Retinal pigment epithelial cell (primary cell): ENCODE measurements around the gene MKNK2.

ENCODE experiments used
- DNase-seq: peaks from one replicate; pipeline ENCODE4 v3.0.0-alpha.2; 2010; ENCODE audit warnings: low read depth
- H3K4me3 ChIP-seq: 2 replicates; pipeline ENCODE4 v1.5.1; 2011; ENCODE audit warnings: mild to moderate bottlenecking, low read length, control low read depth, moderate library complexity
- TF ChIP-seq, protein P1 (sequence below): conservative IDR thresholded peaks from 2 replicates; pipeline ENCODE4 v1.5.1; 2011; ENCODE audit warnings: low read depth, low read length, control low read depth, inconsistent platforms

Gene MKNK2

DNA sequence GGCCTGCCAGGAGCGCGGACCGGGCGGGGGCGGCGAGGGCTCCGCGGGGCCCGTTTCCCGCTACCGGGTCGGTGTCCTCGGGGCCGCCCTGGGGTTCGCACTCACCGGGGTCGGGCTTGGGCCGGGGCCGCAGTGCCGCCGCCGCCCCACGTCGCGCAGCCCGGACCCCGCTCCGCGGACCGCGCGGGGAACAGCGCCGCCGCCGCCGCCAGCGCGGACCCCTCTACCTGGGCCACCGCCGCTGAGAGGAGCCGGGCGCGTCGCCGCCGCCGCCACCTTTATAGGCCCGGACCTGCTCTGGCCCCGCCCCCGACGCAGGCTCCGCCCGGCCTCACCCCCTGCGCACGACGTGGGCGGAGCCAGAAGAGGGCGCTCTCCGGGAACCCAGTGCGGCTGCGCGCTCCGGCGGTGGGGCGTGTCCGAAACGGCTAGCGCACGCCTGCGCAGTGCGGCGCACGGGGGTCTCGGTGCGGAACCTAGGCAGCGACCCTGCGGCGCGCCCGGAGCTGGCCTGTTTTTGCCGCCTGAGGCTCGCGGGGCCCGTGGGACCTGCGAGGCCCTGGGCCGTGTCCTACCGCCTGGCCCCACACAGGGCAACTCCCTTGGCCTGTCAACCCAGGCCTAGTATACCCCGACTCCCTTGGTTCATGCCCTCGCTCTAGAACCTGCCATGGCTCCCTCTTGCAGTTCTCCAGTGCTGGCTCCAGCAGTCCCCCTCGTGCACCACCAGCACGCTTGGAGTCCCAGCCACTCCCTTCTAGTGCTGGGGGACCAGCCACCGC, at the start of gene MKNK2:
Gene MKNK2, minus strand, starts transcription at position 254 of the 782 bp plus-strand sequence. CDS start 393 bp downstream, outside the sequence.
- TF ChIP-seq, protein P1, sequence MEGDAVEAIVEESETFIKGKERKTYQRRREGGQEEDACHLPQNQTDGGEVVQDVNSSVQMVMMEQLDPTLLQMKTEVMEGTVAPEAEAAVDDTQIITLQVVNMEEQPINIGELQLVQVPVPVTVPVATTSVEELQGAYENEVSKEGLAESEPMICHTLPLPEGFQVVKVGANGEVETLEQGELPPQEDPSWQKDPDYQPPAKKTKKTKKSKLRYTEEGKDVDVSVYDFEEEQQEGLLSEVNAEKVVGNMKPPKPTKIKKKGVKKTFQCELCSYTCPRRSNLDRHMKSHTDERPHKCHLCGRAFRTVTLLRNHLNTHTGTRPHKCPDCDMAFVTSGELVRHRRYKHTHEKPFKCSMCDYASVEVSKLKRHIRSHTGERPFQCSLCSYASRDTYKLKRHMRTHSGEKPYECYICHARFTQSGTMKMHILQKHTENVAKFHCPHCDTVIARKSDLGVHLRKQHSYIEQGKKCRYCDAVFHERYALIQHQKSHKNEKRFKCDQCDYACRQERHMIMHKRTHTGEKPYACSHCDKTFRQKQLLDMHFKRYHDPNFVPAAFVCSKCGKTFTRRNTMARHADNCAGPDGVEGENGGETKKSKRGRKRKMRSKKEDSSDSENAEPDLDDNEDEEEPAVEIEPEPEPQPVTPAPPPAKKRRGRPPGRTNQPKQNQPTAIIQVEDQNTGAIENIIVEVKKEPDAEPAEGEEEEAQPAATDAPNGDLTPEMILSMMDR: peak; percentile 39
- peak within 1 kb of the TSS; percentile 89 for H3K4me3 ChIP-seq
- no peak for DNase-seq

DNA sequence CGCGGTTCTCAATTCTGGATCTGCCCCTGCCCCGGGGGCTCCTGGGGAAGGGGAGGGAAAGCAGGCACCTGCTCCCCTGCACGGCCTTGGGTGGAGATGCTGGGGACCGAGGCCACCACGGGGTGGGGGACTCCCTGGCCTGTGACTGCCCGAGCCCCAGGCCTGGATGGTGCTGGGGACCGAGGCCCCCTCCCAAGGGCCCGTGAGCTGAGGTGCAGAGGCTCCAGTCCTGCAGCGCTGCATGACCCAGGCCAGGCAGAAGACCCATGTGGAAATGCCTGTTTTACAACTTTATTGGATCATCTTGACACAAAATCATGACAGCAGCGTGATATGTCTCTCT, 49.6 kb upstream of the MKNK2 start:
- H3K4me3 ChIP-seq: no peak overlapping the region
- no peak for DNase-seq
- TF ChIP-seq, protein P1: no peak

DNA sequence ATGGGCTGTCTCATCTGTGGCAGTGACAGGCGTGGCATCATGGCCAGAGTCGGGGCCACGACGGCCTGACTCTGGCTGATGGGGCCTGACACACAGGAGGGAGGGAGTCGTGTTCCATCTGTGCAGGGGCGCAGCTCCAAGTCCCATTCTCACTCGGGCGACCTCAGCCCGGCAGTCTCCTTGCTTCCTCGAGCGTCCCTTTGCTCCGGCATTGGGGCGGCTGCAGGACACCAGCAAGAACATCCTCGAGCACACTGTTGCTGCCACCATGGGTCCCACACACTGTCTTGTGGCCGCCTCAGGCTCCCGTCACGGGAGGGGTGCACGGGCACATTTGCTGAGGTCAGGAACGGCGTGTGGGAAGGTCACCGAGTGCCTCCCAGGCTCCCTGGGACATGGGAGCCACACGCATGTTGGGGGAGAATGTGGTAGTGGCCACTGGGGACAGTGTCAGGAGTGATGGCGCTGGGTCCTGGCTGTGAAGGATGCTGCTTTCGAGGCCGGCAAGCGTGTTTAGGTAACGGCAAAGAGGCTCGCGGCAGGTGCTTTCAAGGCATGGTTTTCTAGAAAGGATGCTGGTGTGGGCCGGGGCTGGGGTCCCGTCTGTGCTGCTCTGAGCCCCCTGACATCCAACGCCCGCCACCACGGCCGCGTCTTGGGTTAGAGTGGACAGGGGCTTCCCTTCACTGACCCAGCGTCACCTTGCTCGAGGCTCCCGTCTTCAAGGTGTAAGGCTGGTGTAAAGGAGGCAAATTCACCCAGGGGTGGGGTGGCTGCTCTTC, 49.1 kb upstream of the MKNK2 start:
- DNase-seq: no peak
- TF ChIP-seq, protein P1: no peak
- H3K4me3 ChIP-seq: no peak overlapping the region

DNA sequence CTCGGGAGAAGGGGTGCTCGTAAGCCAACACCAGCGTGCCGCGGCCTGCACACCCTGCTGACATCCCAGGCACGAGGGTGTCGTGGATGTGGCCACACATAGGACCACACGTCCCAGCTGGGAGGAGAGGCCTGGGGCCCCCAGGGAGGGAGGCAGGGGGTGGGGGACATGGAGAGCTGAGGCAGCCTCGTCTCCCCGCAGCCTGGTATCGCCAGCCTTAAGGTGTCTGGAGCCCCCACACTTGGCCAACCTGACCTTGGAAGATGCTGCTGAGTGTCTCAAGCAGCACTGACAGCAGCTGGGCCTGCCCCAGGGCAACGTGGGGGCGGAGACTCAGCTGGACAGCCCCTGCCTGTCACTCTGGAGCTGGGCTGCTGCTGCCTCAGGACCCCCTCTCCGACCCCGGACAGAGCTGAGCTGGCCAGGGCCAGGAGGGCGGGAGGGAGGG, 48.0 kb upstream of the MKNK2 start:
- no peak for DNase-seq
- TF ChIP-seq, protein P1: no peak
- no peak overlapping the region for H3K4me3 ChIP-seq

DNA sequence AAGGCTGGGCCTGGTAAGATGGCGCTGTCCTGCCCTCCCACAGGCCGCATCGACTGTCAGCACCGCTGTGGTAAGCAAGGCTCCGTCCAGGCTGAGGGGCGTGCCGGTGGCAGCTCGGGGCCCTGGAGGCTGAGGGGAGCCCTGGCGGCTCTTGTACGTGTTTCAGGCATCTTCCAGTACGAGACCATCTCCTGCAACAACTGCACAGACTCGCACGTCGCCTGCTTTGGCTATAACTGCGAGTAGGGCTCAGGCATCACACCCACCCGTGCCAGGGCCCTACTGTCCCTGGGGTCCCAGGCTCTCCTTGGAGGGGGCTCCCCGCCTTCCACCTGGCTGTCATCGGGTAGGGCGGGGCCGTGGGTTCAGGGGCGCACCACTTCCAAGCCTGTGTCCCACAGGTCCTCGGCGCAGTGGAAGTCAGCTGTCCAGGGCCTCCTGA, 46.9 kb upstream of the MKNK2 start:
- DNase-seq: no peak
- TF ChIP-seq, protein P1: no peak
- no peak overlapping the region for H3K4me3 ChIP-seq

DNA sequence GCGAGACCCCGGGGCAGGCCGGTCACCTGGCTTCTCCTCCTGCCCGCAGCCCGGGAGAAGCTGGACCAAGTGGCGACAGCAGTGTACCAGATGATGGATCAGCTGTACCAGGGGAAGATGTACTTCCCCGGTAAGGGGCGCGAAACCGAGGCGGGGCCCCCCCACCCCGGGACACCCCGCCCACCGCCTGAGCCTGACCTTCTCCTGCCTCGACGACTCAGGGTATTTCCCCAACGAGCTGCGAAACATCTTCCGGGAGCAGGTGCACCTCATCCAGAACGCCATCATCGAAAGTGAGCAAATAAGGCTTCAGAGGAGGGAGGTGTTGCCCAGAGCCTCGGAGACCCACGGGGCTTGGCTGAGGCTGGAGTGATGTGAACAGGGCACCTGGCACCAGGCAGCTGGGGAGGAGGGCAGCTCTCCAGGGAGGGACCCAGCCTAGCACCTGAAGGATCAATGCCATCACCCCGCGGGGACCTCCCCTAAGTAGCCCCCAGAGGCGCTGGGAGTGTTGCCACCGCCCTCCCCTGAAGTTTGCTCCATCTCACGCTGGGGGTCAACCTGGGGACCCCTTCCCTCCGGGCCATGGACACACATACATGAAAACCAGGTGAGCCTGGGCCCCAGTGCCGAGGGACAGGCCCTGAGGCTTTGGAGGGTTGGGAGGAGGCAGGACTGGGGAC, 46.3 kb upstream of the MKNK2 start:
- no peak for DNase-seq
- H3K4me3 ChIP-seq: peak overlapping the region; percentile 51
- TF ChIP-seq, protein P1: no peak
